Prostate gland (tissue), 2 donors: ENCODE measurements around the gene INPP5K.

Experiments
- CTCF ChIP-seq, 4 experiments: fragments of 200-600 bp in 2 of 4; fragments of 450-650 bp in 2 of 4; sonication (generic) in 2 of 4; IDR thresholded peaks; 1 replicate in 3 of 4; 2 replicates in 1 of 4; pipeline ENCODE4 v1.5.1; 2016 to 2019; ENCODE audit warnings: antibody characterized with exemption in 4 of 4, mild to moderate bottlenecking in 2 of 4, moderate library complexity in 2 of 4
- POLR2A ChIP-seq: fragments of 450-650 bp; IDR thresholded peaks from one replicate; pipeline ENCODE4 v1.6.1; 2016; ENCODE audit warnings: antibody characterized with exemption, mild to moderate bottlenecking

- TF ChIP-seq CTCF (IDR thresholded peaks at IDR 0.05) (no peak), POLR2A (peak; percentile 10)
These were observed 31.6 kb downstream of the INPP5K start for GRCh38 chr17:1484676-1485422.
